Measurements from ENCODE around the gene GNAS.

Gene GNAS

DNA sequence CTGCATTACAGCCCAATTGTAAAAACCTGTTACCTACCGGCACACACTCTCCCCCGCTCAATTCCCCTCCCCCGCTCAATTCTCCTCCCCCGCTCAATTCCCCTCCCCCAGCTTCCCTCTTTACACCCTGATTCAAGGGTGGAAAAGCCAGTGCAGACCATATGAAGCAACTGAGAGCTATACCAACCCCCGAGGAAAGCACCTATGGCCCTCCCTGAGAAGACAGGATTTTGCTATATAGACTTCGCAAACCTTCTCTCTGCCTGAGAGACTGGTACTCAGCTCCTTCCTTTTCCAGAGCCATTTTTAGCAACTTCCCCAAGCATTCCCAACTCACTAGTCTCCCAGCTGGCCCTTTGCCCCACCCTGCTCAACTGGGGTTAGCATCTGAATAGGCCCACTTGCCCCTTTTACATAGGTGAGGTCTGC, 9.4 kb upstream of the GNAS start:
- no peak for DNase-seq (ENCODE audit: low read depth)
- no peak overlapping the region for H3K4me3 ChIP-seq (ENCODE audit: low read length)
- TF ChIP-seq, protein P1, sequence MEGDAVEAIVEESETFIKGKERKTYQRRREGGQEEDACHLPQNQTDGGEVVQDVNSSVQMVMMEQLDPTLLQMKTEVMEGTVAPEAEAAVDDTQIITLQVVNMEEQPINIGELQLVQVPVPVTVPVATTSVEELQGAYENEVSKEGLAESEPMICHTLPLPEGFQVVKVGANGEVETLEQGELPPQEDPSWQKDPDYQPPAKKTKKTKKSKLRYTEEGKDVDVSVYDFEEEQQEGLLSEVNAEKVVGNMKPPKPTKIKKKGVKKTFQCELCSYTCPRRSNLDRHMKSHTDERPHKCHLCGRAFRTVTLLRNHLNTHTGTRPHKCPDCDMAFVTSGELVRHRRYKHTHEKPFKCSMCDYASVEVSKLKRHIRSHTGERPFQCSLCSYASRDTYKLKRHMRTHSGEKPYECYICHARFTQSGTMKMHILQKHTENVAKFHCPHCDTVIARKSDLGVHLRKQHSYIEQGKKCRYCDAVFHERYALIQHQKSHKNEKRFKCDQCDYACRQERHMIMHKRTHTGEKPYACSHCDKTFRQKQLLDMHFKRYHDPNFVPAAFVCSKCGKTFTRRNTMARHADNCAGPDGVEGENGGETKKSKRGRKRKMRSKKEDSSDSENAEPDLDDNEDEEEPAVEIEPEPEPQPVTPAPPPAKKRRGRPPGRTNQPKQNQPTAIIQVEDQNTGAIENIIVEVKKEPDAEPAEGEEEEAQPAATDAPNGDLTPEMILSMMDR (conservative IDR thresholded peaks at IDR 0.05; ENCODE audit: low read depth, low read length), result no peak

DNA sequence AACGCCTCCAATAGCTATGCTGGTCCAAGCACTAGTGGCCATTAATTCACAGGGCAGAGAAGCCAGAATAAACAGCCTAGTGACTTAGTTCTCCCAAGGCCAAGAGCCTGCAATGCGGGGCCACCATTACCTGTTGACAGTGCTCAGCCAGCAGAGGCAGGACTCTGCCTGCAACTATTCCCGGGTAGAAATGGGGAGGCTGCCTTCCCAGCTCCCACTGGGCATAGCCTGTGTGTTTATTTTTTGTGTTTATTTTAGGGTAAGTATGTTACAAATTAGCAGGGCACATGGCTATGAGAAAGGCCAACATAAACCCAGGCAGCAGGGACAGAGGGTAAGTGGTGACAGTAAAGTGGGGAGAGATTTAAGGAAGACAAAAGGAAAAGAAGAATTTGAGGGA, 6.8 kb upstream of the GNAS start:
- DNase-seq (ENCODE audit: low read depth), result no peak
- TF ChIP-seq, protein P1 (conservative IDR thresholded peaks at IDR 0.05; ENCODE audit: low read depth, low read length), result no peak
- H3K4me3 ChIP-seq (ENCODE audit: low read length), result no peak overlapping the region

DNA sequence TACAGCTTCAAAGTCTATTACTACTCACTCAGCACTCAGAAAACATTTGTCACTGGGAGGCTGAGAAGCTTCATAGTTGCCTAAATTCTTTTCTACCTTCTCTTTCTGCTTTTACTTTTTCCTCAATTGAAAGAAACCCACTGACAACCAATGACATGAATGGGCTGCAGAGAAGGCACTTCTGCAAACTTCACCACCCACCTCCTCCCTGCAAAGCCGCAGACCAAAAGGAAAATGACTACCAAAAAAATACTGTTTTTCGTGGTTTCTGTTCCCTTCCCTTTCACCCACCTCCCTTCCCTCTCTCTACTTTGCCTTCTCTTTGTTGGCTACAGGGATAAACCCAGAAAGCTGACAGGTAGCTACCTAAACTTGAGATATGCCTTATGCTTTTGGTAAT, 5.1 kb upstream of the GNAS start:
- TF ChIP-seq, protein P1 (conservative IDR thresholded peaks at IDR 0.05; ENCODE audit: low read depth, low read length), result no peak
- no peak for DNase-seq (ENCODE audit: low read depth)
- no peak overlapping the region for H3K4me3 ChIP-seq (ENCODE audit: low read length)

DNA sequence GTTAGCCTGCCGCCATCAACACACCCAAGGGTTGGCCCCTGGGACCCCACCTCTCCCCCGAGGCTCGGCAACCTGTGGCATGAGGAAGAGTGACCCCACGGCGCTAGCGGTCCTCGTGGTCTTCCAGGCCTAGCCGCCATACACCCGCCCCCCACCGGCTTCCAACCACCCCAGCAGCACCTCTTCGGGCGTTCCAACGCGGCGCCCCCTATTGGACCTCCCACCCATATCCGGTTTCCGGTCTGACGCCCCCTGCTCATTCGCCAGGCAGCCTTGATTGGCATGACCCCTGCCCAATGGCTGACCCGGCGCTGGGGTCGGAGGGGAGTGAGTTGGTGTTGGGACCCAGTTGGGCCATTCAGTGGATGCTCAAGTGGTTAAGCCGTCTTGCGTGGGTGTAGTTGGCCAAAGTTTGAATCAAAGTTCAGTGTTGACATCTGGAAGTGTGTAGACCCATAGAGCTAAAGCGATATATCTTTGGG, 1.8 kb upstream of the GNAS start, which contains the start of gene GNAS-AS1:
Gene GNAS-AS1 (minus strand): TSS at position 210 of the 482 bp plus-strand sequence.
- TF ChIP-seq, protein P1 (conservative IDR thresholded peaks at IDR 0.05; ENCODE audit: low read depth, low read length), result peak; percentile 4
- peak; percentile 69 for DNase-seq (ENCODE audit: low read depth)
- peak within 1 kb of the TSS; percentile 77 for H3K4me3 ChIP-seq (ENCODE audit: low read length)

DNA sequence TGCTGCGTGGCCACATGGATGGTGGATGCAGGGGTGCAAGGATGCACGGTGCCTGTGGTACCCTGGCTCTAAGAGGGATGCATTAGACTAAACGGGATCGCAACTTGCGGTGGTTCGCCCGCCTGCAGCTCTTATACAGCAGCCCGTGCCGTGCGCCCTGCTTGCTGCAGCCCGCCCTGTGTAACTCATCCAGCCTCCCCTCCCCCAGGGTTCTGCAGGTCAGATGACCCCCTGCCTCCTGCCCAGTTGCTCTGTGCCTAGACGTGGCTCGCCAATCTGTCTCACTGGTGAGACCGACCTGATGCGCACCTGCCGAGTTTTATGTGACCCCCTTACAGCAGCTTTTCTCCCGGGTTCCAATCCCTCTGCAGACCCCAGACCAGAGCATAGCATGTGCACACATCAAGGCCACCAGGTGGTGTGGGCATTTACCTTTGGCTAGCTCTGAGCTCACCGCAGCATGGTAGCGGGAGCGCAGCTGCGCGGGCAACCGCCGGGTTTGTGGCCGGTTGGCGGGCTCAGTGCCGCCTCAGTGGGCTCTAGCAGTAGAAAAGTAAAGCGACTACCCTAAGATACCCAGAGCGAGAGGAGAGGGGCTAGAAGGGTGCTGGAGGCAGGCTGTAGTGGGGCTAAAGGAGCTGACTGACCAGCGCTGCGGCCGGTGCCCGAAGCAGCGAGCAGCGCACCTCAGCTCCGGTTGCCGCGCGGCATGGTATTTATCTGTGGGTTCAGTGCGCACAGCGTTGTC, 1.1 kb upstream of the GNAS start:
- H3K4me3 ChIP-seq (ENCODE audit: low read length), result peak overlapping the region; percentile 77
- TF ChIP-seq, protein P1 (conservative IDR thresholded peaks at IDR 0.05; ENCODE audit: low read depth, low read length), result no peak
- DNase-seq (ENCODE audit: low read depth), result no peak

DNA sequence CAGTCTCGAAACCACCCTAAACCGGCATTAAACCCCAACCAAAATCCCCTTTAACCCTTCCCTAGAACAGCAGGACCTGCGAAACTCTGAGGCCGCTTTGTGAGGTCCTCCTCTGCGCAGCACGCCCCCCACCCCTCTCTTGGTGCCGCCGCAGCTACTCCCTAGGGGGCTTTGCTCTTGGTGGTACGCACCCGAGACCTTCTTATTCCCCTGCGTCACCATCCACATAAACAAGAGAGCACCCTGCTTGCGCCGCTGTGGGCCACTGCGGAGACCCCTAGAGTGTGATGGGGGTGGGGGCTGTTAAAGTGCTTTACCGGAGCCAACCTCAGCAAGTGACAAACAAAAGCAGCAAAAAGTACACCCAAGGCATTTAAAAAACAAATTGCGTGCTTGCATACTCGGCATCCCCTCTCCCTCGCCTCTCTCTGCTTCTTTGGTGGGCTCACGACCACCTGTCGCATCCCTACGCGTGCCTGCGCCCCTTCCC, 502 bp upstream of the GNAS start:
- TF ChIP-seq, protein P1 (conservative IDR thresholded peaks at IDR 0.05; ENCODE audit: low read depth, low read length), result no peak
- H3K4me3 ChIP-seq (ENCODE audit: low read length), result peak overlapping the region; percentile 77
- no peak for DNase-seq (ENCODE audit: low read depth)

DNA sequence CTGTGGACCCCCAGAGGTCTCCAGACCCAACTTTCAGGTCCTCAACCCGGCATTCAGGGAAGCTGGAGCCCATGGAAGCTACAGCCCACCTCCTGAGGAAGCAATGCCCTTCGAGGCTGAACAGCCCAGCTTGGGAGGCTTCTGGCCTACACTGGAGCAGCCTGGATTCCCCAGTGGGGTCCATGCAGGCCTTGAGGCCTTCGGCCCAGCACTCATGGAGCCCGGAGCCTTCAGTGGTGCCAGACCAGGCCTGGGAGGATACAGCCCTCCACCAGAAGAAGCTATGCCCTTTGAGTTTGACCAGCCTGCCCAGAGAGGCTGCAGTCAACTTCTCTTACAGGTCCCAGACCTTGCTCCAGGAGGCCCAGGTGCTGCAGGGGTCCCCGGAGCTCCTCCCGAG, 950 bp downstream of the GNAS start:
- no peak overlapping the region for H3K4me3 ChIP-seq (ENCODE audit: low read length)
- no peak for DNase-seq (ENCODE audit: low read depth)
- TF ChIP-seq, protein P1 (conservative IDR thresholded peaks at IDR 0.05; ENCODE audit: low read depth, low read length), result no peak

Data from retinal pigment epithelial cell (primary cell).